Esophagus muscularis mucosa (tissue), 3 donors: ENCODE data around the gene TM4SF4.

Experiments used
- CTCF ChIP-seq, 3 experiments: fragments of 200-600 bp in 2 of 3; fragments of 450-650 bp in 1 of 3; sonication (generic) in 2 of 3; IDR thresholded peaks; one replicate each; pipeline ENCODE4 v1.5.1; 2017 to 2019; ENCODE audit warnings: antibody characterized with exemption in 3 of 3, mild to moderate bottlenecking in 2 of 3, moderate library complexity in 1 of 3
- POLR2A ChIP-seq: fragments of 450-650 bp; IDR thresholded peaks from one replicate; pipeline ENCODE4 v1.6.1; 2017; ENCODE audit warnings: antibody characterized with exemption, moderate library complexity, mild to moderate bottlenecking, low read depth
- POLR2AphosphoS5 ChIP-seq, 2 donors: sonication (generic); formaldehyde crosslinking; IDR thresholded peaks; one replicate each; pipeline ENCODE4 v1.6.1; 2017; ENCODE audit warnings: antibody characterized with exemption in 2 of 2

- TF ChIP-seq CTCF (IDR thresholded peaks at IDR 0.05) (no peak), POLR2A (no peak), POLR2AphosphoS5 (IDR thresholded peaks at IDR 0.05) (no peak)
Measured at GRCh38 chr3:149463921-149464320, 10.6 kb upstream of the TM4SF4 start.
